GM23338 (cell line): ENCODE data around the gene ME2. TPM values are rescaled to one million over a fixed set of nuclear protein-coding genes. Genes with fewer than 3 reads are reported as not detected.

Experiments used
- ATAC-seq: fragments of 200-7000 bp; cut with Tn5 transposase; 3 replicates; pipeline ENCODE4 v1.9.1; 2020
- DNase-seq: peaks from one replicate; pipeline ENCODE4 v3.0.0-alpha.2; 2015; ENCODE audit warnings: low spot score
- H2AFZ ChIP-seq: fragments of 200-600 bp; sonication (generic); 2 replicates; pipeline ENCODE4 v1.8.0; 2016; ENCODE audit warnings: antibody characterized with exemption, mild to moderate bottlenecking, moderate library complexity
- H3F3A ChIP-seq: fragments of 200-600 bp; sonication (generic); replicated peaks from 2 replicates; pipeline ENCODE4 v1.8.0; 2017; ENCODE audit warnings: antibody characterized with exemption, mixed run types, low read depth
- H3K27ac ChIP-seq: fragments of 200-600 bp; sonication (generic); 2 replicates; pipeline ENCODE4 v1.6.1; 2016; ENCODE audit warnings: low read depth
- H3K27me3 ChIP-seq: fragments of 200-600 bp; sonication (generic); 2 replicates; pipeline ENCODE4 v1.8.0; 2016; ENCODE audit warnings: mild to moderate bottlenecking, mixed run types, moderate library complexity; ENCODE audit not compliant: insufficient read depth
- H3K36me3 ChIP-seq: fragments of 200-600 bp; sonication (generic); 2 replicates; pipeline ENCODE4 v1.8.0; 2016; ENCODE audit warnings: mild to moderate bottlenecking; ENCODE audit not compliant: insufficient read depth
- H3K4me1 ChIP-seq: fragments of 200-600 bp; sonication (generic); 2 replicates; pipeline ENCODE4 v1.8.0; 2016; ENCODE audit warnings: mild to moderate bottlenecking, moderate library complexity; ENCODE audit not compliant: insufficient read depth
- H3K4me2 ChIP-seq: fragments of 200-600 bp; sonication (generic); 2 replicates; pipeline ENCODE4 v1.7.1; 2017; ENCODE audit warnings: mixed run types
- H3K4me3 ChIP-seq: fragments of 200-600 bp; sonication (generic); 2 replicates; pipeline ENCODE4 v1.6.1; 2016; ENCODE audit warnings: mixed run types
- H3K79me2 ChIP-seq: fragments of 200-600 bp; sonication (generic); replicated peaks from 2 replicates; pipeline ENCODE4 v1.8.0; 2017; ENCODE audit warnings: mild to moderate bottlenecking; ENCODE audit not compliant: insufficient read depth
- H3K9me2 ChIP-seq: fragments of 200-600 bp; sonication (generic); 2 replicates; pipeline ENCODE4 v1.8.0; 2017; ENCODE audit not compliant: insufficient read depth
- H4K20me1 ChIP-seq: fragments of 200-600 bp; sonication (generic); replicated peaks from 2 replicates; pipeline ENCODE4 v1.8.0; 2017; ENCODE audit warnings: mild to moderate bottlenecking; ENCODE audit not compliant: insufficient read depth
- H3K27ac Mint-ChIP-seq: 2 replicates; pipeline ENCODE4 v1.8.0; 2020; ENCODE audit warnings: inconsistent platforms, mild to moderate bottlenecking, moderate library complexity, mixed read lengths
- H3K27me3 Mint-ChIP-seq: 3 replicates; pipeline ENCODE4 v1.8.0; 2022; ENCODE audit warnings: low read depth, mild to moderate bottlenecking, moderate library complexity, mixed read lengths, inconsistent platforms; ENCODE audit not compliant: insufficient read depth, poor library complexity
- H3K36me3 Mint-ChIP-seq: 3 replicates; pipeline ENCODE4 v1.8.0; 2021; ENCODE audit warnings: low read depth, mild to moderate bottlenecking, inconsistent platforms, moderate library complexity, mixed read lengths
- H3K4me1 Mint-ChIP-seq: 3 replicates; pipeline ENCODE4 v1.8.0; 2020; ENCODE audit warnings: mild to moderate bottlenecking, inconsistent platforms, mixed read lengths
- H3K4me3 Mint-ChIP-seq: 3 replicates; pipeline ENCODE4 v1.8.0; 2021; ENCODE audit warnings: moderate library complexity, mild to moderate bottlenecking, inconsistent platforms, mixed read lengths
- H3K9me3 Mint-ChIP-seq: 3 replicates; pipeline ENCODE4 v1.8.0; 2020; ENCODE audit warnings: moderate library complexity, mild to moderate bottlenecking, inconsistent platforms, mixed read lengths
- CREB1 ChIP-seq: fragments of 250-450 bp; sonication (Bioruptor Pico); IDR thresholded peaks from 2 replicates; pipeline ENCODE4 v1.5.0; 2020; ENCODE audit warnings: low read depth, mild to moderate bottlenecking, moderate library complexity
- EZH2 ChIP-seq: fragments of 200-600 bp; sonication (generic); IDR thresholded peaks from one replicate; pipeline ENCODE4 v1.8.0; 2017; ENCODE audit warnings: antibody characterized with exemption, mild to moderate bottlenecking, low read depth; ENCODE audit not compliant: unreplicated experiment
- EZH2phosphoT487 ChIP-seq: fragments of 200-600 bp; sonication (generic); IDR thresholded peaks from one replicate; pipeline ENCODE4 v1.8.1; 2018; ENCODE audit warnings: antibody characterized with exemption; ENCODE audit not compliant: unreplicated experiment
- JUNB ChIP-seq: IDR thresholded peaks from one replicate; pipeline ENCODE4 v1.6.1; 2016; ENCODE audit warnings: antibody characterized with exemption; ENCODE audit not compliant: unreplicated experiment
- NANOG ChIP-seq: IDR thresholded peaks from 2 replicates; pipeline ENCODE4 v1.6.1; 2016; ENCODE audit warnings: antibody characterized with exemption, borderline replicate concordance
- POLR2AphosphoS5 ChIP-seq: IDR thresholded peaks from 2 replicates; pipeline ENCODE4 v1.6.1; 2016; ENCODE audit warnings: antibody characterized with exemption, low read depth
- STAT1 ChIP-seq: IDR thresholded peaks from one replicate; pipeline ENCODE4 v1.6.1; 2016; ENCODE audit warnings: antibody characterized with exemption; ENCODE audit not compliant: unreplicated experiment
- ZNF114 ChIP-seq: fragments of 250-450 bp; sonication (Bioruptor Pico); IDR thresholded peaks from 2 replicates; pipeline ENCODE4 v1.5.0; 2020; ENCODE audit warnings: mild to moderate bottlenecking, moderate library complexity
- ZNF331 ChIP-seq: fragments of 250-450 bp; sonication (Bioruptor Pico); IDR thresholded peaks from 2 replicates; pipeline ENCODE4 v1.5.0; 2020; ENCODE audit warnings: low read depth, mild to moderate bottlenecking, moderate library complexity
- ZNF462 ChIP-seq: fragments of 250-450 bp; sonication (Bioruptor Pico); IDR thresholded peaks from 2 replicates; pipeline ENCODE4 v1.5.0; 2020; ENCODE audit warnings: mild to moderate bottlenecking, moderate library complexity
- polyA plus RNA-seq: library from polyadenylated mRNA; unstranded; fragments of >200 nt; fragmentation: Nextera tagmentation; extraction: Ambion mirVana; gene quantifications from 2 replicates; pipeline ENCODE4 v1.2.1, GENCODE V29; 2016
- total RNA-seq: library from RNA; depleted of rRNA; stranded (reverse); fragments of >200 nt; shearing (Covaris generic); gene quantifications from 2 replicates; pipeline ENCODE4 v1.2.3, GENCODE V29; 2014
- TF ChIP-seq, protein P1 (sequence below), 2 experiments: fragments of 200-600 bp in 1 of 2; sonication (generic) in 1 of 2; conservative IDR thresholded peaks; 2 replicates each; pipeline versions ENCODE4 v1.5.1 to v1.6.1; 2016 to 2017; ENCODE audit warnings: antibody characterized with exemption in 2 of 2, low read depth in 2 of 2, mild to moderate bottlenecking in 2 of 2, moderate library complexity in 1 of 2
- TF ChIP-seq, protein P2 (sequence below): IDR thresholded peaks from 2 replicates; pipeline ENCODE4 v1.6.1; 2016; ENCODE audit warnings: antibody characterized with exemption
- TF ChIP-seq, protein P3 (sequence below): IDR thresholded peaks from one replicate; pipeline ENCODE4 v1.6.1; 2018; ENCODE audit warnings: antibody characterized with exemption; ENCODE audit not compliant: unreplicated experiment

Gene ME2
- total and polyA plus RNA-seq, 2 experiments from 2014 or later, result 61.0 to 102 TPM

DNA sequence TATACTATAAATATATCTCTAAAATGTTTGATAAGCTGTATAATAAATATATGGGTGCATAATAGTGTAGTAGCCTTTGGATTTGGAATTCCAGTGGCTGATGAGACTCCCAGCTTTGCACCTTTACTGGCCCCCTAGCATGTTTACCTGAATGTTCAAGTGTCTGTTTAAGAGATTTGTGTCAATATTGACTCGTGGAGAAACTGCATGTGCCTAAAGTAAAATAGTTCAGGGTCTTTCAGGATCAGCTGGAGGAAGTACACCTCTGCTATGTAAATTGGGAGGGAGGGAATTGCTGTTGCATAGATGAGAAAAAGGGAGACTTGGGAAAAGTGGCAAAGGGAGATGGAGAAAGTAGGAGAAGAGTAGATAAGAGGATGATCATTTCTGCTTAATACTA, 23.9 kb downstream of the ME2 start:
- Histone ChIP-seq H3F3A (no peaks in the 10 kb centered on the region), H3K4me2 (no peak overlapping the region), H3K4me1 (no peaks in the 10 kb centered on the region; the same call in 1 of the 2 replicates), H3K27ac (no peak overlapping the region), H3K36me3 (peaks cover 15% of the 10 kb centered on the region), H3K9me2 (no peaks in the 10 kb centered on the region), H3K4me3 (no peak overlapping the region), H4K20me1 (no peaks in the 10 kb centered on the region), H2AFZ (no peak overlapping the region), H3K27me3 (no peaks in the 10 kb centered on the region), H3K79me2 (peaks cover 23% of the 10 kb centered on the region)
- Mint-ChIP-seq H3K36me3 (peaks cover 61% of the 10 kb centered on the region), H3K27ac (no peak overlapping the region), H3K4me3 (no peak overlapping the region), H3K4me1 (peaks cover 9% of the 10 kb centered on the region; the same call in 2 of the 3 replicates), H3K27me3 (peaks cover 2% of the 10 kb centered on the region), H3K9me3 (peaks cover 27% of the 10 kb centered on the region)
- ATAC-seq (no peak), DNase-seq (no peak)
- TF ChIP-seq, protein P1, sequence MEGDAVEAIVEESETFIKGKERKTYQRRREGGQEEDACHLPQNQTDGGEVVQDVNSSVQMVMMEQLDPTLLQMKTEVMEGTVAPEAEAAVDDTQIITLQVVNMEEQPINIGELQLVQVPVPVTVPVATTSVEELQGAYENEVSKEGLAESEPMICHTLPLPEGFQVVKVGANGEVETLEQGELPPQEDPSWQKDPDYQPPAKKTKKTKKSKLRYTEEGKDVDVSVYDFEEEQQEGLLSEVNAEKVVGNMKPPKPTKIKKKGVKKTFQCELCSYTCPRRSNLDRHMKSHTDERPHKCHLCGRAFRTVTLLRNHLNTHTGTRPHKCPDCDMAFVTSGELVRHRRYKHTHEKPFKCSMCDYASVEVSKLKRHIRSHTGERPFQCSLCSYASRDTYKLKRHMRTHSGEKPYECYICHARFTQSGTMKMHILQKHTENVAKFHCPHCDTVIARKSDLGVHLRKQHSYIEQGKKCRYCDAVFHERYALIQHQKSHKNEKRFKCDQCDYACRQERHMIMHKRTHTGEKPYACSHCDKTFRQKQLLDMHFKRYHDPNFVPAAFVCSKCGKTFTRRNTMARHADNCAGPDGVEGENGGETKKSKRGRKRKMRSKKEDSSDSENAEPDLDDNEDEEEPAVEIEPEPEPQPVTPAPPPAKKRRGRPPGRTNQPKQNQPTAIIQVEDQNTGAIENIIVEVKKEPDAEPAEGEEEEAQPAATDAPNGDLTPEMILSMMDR (conservative IDR thresholded peaks at IDR 0.05; ENCODE audit: low read depth in 2 of 2), result no peak
- no peak for TF ChIP-seq JUNB
- TF ChIP-seq, protein P2, sequence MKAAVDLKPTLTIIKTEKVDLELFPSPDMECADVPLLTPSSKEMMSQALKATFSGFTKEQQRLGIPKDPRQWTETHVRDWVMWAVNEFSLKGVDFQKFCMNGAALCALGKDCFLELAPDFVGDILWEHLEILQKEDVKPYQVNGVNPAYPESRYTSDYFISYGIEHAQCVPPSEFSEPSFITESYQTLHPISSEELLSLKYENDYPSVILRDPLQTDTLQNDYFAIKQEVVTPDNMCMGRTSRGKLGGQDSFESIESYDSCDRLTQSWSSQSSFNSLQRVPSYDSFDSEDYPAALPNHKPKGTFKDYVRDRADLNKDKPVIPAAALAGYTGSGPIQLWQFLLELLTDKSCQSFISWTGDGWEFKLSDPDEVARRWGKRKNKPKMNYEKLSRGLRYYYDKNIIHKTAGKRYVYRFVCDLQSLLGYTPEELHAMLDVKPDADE, result no peak
- no peak for TF ChIP-seq STAT1
- TF ChIP-seq, protein P3, sequence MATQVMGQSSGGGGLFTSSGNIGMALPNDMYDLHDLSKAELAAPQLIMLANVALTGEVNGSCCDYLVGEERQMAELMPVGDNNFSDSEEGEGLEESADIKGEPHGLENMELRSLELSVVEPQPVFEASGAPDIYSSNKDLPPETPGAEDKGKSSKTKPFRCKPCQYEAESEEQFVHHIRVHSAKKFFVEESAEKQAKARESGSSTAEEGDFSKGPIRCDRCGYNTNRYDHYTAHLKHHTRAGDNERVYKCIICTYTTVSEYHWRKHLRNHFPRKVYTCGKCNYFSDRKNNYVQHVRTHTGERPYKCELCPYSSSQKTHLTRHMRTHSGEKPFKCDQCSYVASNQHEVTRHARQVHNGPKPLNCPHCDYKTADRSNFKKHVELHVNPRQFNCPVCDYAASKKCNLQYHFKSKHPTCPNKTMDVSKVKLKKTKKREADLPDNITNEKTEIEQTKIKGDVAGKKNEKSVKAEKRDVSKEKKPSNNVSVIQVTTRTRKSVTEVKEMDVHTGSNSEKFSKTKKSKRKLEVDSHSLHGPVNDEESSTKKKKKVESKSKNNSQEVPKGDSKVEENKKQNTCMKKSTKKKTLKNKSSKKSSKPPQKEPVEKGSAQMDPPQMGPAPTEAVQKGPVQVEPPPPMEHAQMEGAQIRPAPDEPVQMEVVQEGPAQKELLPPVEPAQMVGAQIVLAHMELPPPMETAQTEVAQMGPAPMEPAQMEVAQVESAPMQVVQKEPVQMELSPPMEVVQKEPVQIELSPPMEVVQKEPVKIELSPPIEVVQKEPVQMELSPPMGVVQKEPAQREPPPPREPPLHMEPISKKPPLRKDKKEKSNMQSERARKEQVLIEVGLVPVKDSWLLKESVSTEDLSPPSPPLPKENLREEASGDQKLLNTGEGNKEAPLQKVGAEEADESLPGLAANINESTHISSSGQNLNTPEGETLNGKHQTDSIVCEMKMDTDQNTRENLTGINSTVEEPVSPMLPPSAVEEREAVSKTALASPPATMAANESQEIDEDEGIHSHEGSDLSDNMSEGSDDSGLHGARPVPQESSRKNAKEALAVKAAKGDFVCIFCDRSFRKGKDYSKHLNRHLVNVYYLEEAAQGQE, result no peak
- TF ChIP-seq CREB1 (CRISPR knock-in tag), result no peak
- no peak for TF ChIP-seq ZNF114
- TF ChIP-seq EZH2, result no peak
- no peak for TF ChIP-seq POLR2AphosphoS5
- TF ChIP-seq ZNF331, result no peak
- no peak for TF ChIP-seq EZH2phosphoT487
- no peak for TF ChIP-seq NANOG
- no peak for TF ChIP-seq ZNF462 (CRISPR knock-in tag)
